Inflammatory macrophage treated with lipopolysaccharide for 4 hours (primary cell): ENCODE measurements around the gene COX7B.
A peak's percentile ranks its signal among the peaks of the same experiment; 100 is the strongest.
"Not testable (repeated sequence)": the region's sequence is repeated elsewhere in the genome, so short reads cannot be mapped to it uniquely, and the experiment has no call there.

Experiments used
- DNase-seq: peaks from one replicate; pipeline ENCODE4 v3.0.0-alpha.2; 2020

Gene COX7B, protein sequence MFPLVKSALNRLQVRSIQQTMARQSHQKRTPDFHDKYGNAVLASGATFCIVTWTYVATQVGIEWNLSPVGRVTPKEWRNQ

DNA sequence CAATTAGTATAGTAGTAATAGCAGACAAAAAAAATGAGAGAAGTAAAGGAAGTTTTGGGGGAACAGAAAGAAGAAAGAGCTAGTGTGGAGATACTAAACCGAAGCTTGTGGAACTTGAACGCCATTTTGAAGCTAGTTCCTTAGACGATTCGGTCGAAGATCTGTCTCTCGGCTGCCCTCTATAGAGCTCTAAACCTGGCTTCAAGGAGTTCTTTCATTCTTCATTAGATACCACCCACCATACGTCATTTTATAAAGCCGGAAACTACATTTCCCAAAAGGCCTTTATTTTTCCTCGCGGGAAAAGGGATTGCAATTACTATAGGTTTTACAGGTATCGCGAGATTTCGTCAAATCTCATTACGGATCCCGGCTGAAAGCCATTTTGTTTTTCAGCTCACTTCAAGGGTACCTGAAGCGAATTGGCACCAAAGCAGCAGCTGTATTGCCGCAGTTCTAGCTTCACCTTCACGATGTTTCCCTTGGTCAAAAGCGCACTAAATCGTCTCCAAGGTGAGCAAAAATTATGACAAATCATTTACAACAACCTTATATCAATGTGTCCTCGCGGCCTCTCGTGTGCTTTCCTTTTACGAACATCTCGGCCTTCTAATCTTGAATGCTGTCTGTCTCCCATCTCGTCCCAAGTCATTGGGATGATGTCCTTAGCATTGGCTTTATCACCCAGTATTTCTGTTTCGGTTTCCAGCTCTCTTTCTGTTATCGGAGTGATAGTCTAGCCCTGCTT lies at the start of gene COX7B:
Gene COX7B, plus strand, starts transcription at position 388 of the 748 bp plus-strand sequence. Its CDS starts 86 bp downstream, at position 474.
- peak; percentile 96 for DNase-seq

DNA sequence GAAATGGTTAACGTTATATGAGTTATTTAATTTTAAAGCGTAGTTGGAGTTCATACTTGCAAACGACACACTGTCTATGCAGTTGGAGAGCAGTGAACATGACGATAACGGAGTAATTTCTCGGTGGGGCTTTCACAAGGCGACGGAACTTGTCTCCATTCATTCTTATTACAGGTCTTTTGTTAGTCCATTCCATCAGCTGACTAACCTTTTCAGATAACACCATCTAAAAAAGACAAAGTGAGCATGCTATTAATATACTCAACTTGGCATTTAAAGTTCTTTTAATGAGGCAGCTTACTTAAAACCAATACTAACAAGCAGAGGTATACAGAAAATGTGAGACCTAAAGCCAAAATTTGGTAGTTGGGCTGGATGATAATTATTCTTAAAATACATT lies 23.9 kb upstream of the COX7B start:
- DNase-seq: no peak

DNA sequence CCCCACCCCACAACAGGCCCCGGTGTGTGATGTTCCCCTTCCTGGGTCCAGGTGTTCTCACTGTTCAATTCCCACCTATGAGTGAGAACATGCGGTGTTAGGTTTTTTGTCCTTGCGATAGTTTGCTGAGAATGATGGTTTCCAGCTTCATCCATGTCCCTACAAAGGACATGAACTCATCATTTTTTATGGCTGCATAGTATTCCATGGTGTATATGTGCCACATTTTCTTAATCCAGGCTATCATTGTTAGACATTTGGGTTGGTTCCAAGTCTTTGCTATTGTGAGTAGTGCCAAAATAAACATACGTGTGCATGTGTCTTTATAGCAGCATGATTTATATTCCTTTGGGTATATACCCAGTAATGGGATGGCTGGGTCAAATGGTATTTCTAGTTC lies 17.9 kb upstream of the COX7B start:
- DNase-seq: not testable (repeated sequence)

DNA sequence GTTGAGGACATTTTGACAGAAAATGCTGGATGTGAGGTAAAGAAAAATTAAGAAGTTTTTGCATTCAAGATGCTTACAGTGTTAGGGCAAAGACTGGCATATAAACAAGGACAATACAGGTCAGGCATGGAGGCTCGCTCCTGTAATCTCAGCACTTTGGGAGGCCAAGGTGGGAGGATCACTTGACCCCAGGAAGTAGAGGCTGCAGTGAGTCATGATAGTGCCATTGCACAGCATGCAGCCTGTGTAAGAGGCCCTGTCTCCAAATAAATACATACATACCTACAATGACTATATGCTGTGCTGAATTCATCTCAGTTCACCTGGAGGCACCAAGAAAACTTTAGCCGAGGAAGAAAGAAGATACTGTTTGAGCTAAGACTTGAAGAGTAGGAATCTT lies 6.4 kb upstream of the COX7B start:
- DNase-seq: no peak

DNA sequence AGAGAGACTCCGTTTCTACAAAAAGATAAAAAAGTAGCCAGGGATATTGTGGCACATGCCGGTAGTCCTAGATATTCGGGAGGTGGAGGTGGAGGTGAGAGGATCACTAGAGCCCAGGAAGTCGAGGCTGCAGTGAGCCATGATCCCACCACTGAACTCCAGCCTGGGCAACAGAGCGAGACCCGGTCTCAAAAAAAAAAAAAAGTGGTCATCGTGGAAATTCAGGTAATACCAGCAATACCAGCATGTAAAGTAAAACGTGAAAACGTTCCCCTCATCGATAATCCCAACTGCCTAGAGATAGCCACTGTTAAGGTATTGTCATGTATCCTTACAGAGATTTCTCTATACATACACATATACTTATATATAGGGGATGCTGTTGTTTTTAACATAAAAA lies 5.6 kb upstream of the COX7B start:
- DNase-seq: no peak

DNA sequence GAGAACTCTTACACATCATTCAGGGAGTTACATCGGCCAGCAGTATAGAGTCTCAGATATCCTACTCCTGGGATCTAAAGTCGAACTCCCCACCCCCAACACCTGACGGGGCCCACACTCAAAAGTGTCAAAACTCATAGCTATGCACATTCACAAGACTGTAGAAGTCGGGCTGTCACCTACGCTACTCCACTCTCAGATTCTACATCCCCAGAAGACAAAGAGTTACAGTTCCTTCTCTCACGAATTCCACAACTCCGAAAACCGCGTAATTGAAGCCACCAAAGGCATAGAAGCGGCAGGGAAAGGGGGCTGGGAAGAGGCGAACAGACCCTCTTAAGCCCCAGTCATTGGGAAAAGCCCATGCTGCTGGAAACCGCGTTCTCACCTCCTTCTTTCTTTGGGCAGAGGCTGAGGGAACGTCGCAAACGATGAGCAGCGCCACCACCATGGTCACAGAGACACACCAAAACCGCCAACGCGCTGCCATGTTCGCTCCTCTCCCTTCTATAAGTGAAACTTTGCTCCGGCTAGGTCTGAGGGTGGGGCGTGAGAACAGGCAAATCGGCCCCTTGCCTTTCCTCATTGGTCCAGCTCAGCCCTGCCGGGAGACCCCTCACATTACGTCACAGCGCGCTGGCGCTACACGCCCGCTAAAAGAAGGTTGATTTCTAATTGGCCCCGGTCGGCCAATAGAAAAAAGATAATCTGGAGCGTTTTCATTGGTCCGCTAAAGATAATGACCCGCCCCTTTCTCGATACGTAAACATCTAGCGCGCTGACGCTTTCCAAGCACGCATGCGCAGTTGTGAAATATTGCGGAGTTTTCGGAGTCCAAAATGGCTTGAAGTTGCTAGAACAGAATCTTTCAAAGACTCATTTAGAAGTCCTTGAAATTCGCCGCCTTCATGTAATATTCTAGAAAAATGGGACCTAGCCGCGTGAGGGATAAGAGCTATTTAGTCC lies 4.1 kb upstream of the COX7B start, which contains the start of gene MAGT1:
Gene MAGT1, minus strand, starts transcription at position 515 of the 966 bp plus-strand sequence. Its CDS starts 25 bp downstream, at position 490.
- DNase-seq: peak; percentile 95

DNA sequence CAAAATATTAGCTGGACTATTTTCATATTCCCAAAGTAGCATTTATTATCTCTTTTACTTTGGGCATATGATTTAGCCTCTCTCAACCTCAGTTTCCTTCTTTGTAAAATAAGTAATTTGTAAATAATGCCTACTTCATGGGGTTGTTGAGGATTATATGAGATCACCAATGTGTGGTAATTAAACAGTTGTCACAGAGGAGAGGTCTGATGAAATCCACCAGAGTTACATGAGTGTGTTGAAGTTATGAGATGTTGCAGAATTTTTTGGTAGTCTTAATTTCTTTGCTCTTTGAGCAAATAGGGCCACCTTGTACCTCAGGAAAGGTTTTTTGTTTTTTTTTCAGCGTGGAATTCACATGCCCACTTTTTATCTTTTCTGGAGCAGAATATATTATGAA lies 1.4 kb downstream of the COX7B start:
- DNase-seq: peak; percentile 78

DNA sequence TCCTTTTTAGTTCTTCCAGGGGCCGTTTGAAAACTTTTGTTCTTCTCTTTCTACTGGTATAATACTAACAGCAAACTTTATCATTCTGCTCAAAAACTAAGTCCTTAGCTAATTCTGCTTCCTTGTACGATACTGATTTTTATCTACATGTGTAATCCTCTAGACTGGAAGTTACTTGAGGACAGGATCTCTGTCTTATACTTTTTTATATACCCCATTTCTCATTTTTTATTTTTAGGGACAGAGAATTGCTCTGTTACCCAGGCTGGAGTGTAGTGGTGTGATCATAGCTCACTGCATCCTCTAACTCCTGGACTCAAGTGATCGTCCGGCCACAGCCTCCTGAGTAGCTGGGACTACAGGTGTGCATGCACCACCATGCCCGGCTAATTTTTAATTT lies 2.2 kb downstream of the COX7B start:
- no peak for DNase-seq

DNA sequence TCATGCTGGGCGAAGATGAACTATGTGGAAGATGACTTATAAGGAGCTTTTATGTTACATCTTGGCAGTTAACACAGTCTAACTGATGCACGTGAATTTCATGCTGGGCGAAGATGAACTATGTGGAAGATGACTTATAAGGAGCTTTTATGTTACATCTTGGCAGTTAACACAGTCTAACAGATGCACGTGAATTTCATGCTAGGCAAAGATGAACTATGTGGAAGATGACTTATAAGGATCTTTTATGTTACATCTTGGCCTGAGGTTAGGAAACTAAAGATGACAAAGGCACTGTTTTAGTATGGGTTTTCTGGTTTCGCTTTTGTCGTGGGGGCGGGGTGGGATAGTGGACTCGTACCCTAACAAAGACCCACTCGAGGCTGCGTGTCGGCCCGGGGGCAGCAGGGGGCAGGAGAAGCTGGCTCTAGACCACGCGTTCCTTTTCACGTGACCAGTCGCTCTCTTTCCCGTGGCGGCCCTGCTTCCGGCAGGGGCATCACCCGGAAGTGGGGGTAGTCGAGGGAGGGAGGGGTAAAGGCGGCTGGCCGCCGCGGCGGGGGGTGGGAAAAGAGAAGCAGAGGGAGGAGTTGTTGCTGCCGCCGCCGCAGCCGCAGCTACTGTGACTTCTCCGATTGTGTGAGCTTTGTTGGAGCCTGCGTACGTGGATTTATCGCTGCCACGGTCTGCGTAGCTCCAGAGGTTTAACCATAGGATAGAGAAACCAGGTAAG lies 11.0 kb downstream of the COX7B start, which contains the start of gene ATP7A:
Gene ATP7A, plus strand, starts transcription at position 586 of the 733 bp plus-strand sequence. CDS start 60,949 bp downstream, outside the sequence.
- DNase-seq: peak; percentile 93

DNA sequence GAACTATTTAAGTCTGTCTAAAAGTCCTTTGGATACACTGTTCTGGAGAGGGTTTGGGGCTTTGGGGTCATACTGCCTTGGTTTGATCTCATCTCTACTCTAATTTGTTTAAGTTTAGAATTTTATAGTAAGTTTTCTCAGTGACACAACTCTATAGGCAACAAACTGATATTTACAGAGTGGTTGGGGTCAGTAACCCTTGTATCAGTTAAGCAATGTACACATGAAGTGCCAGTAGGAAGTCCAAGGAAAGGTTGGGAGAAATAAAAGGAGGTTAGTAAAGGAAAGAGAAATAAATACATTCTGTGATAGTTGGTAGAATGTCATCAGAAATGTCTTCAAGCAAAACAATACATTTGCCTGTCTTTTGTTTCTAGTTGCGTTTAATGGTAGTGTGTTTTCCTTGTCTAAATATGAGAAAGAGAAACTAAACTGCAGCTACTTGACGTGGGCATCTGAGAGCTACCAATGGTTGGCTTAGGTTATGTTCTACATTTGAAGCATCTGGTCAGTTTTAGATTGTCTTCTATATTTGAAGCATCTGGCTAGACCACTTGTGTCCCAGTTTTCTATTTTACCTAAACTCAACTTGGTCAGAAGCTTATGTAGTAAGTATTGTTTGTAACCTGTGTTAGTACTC lies 18.1 kb downstream of the COX7B start:
- peak; percentile 33 for DNase-seq

DNA sequence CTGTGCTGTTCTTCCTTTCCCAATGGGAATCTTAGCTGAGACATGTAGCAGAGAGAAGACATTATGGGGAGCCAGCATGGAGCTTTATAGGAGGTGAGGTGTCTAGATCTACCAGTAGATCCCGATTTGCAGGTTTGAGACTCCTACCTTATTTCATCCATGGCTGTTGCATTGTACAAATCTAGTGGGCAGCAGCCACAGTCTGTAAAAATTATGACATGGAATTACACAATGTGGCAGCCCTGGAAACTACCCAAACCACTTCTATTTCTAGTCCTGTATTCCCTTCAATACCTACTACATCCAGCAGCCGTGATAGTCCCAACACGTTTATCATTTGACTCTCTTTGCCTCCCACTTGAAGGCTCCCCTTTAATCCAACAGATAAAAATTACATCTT lies 19.3 kb downstream of the COX7B start:
- DNase-seq: peak; percentile 50

DNA sequence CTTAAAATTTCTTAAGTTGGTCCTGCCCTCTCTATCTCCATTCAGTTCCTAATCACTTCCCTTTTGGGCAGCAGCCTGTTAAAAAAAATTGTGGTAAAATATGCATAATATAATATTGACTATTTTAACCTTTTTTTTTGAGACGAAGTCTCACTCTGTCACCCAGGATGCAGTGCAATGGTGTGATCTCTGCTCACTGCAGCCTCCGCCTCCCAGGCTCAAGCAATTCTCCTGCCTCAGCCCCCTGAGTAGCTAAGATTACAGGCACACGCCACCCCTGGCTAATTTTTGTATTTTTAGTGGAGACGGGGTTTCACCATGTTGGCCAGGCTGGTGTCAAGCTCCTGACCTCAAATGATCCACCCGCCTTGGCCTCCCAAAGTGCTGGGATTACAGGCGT lies 20.1 kb downstream of the COX7B start:
- not testable (repeated sequence) for DNase-seq

DNA sequence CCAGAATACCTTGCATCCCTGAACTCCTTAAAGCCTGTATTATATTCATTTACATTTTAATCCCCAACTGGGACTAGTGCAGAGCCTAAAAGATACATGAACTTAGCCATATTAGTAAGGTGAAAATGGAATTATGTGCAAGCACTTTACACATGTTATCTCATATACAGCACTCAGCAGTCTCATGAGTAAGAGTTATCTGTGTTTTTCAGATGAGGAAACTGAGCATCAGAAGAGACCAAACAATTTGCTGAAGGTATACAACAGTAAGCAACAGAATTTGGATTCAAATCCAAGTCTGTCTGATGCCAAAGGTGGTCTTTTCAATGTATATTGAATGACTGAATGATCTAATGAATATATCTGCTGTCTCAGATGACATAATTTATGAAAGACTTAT lies 23.5 kb downstream of the COX7B start:
- no peak for DNase-seq

DNA sequence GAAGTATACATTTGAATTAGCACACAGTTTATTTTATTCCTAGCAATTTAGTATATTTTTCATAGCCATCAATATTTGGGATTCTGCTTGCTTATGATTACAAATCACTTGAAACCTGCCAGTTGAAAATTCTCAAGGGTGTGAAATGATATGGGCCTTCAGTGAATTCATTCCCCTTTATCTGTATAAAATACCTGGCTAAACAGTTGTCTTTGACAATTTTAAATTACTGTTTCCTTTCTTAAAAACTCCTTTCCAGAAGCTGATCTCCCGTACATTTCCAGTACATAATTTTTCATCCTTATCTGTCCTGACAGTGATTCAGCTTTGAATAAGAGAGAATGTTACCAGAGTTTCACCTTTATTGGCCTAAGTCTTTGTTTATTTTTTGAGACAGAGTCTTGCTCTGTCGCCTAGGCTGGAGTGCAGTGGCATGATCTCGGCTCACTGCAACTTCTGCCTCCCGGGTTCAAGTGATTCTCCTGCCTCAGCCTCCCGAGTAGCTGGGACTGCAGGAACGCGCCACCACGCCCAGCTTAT lies 25.1 kb downstream of the COX7B start:
- DNase-seq: no peak

DNA sequence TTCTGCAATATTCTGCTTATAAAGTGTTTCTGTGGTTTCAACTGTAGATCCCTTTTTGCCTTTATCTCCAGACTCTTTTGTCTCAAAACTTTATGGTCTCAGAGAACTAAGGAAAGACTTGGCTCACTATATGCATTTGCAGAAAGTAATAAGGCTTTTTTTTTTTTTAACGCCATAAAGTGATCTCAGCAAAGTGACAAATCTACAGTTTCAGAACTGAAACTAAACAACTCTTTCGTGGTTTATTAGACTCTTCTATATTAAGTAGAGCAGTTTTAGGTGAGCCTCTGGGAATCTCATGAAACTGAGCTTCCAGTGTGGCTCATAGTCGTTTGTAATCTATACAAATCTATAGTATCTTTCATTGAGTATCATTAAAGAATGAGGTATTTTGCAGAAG lies 26.5 kb downstream of the COX7B start:
- no peak for DNase-seq

DNA sequence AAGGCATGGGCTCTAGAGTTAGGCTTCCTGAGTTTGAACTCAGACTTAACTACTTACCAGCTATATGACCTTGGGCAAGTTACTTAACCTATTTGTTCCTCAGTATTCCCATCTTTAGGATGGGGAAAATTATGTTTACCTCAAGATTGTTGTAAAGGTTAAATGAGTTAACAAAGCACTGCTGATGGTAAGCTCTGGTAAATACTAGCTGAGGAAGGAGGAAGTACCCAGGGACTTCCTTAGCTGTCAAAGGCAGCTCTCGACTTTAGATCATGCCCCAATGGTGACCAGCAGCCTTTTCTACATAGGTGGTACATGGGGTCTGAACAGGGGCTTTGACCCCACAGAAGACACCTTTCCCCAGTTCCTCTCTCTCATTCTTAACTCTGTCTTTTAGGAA lies 31.3 kb downstream of the COX7B start:
- no peak for DNase-seq

DNA sequence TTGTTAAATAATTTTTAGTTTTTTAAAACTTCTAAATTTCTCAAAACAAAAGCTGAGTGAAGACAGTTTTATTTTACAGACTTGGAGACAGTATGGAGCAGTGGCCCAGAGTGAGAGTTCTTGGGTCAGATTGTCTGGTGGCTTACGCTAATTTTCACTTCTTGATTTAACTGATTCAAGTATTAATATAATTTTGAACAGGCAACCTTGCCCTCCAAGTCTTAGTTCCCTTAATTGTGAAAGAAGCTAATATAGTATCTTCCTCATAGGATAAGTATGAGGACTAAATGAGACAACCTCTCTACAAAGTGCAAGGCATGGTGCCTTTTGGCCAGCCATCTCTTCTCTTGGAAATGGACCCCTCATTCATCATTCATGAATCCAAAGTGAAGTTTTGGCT lies 36.6 kb downstream of the COX7B start:
- DNase-seq: peak; percentile 44

DNA sequence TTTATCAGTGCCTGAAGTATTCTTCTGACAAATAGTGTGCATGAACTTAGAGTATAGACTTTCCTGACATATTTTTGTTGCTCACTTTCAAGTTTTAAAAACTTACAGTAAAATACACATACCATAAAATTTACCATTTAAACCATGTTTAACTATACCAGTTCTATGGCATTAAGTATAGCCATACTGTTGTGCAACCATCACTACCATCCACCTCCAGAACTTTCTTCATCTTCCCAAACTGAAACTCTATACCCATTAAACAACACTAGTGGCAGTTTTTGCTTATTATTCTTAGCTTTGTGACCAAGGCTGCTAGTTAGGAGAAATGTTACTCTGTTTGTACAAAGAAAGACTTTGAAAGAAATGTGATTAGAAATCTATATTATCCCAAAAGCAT lies 37.0 kb downstream of the COX7B start:
- DNase-seq: no peak

DNA sequence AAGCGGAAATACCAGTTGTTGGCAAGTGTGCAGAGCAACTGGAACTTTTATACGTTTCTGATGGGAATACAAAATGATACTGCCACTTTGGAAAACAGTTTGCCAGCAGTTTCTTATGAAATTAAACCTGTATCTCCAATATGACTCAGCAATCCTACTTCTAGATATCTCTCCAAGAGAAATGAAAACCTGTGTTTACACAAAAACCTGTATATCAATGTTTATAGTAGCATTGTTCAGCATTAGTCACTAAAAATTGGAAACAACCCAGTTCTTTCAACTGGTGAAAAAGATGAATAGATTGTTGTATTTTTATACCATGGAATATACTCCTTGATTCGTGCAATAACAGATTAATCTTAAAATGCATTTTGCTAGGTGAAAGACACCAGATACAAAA lies 38.0 kb downstream of the COX7B start:
- DNase-seq: no peak

DNA sequence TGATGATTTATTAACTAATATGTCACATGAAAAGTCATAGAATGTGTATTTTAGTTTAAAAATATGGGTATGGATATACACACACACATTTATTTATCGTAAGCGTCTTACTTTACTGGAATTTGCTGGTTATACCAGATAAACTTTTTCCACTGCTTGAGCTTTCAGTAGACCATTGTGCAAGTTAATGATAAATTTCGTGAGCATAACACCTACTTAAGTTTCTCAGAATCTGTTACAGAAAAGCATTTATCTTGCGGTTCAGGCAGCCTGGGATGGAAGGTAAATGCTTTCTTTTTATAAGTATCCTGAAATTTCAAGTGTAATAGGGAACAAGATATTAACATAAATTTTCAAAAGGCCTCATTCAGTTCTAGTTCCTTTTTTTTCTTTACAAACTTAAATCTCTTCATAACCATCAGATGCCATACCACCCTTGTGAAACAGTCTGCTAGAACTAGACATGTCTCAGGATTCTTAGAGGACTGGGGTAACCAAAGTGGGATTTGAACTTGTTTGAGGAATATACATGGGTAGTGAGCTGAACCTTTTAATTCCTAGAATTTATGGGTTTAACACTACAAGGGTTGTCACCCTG lies 38.9 kb downstream of the COX7B start:
- DNase-seq: peak; percentile 46

DNA sequence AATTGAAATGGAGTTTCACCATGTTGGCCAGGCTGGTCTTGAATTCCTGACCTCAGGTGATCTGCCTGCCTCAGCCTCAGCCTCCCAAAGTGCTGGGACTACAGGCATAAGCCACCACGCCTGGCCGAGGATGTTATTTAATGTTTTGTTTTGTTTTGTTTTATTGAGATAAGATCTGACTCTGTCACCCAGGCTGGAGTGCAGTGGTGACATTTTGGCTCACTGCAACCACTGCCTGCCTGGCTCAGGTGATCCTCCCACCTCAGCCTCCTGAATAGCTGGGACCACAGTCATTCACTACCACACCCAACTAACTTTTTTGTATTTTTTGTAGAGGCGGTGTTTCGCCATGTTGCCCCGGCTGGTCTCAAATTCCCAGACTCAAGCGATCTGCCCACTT lies 45.8 kb downstream of the COX7B start:
- DNase-seq: not testable (repeated sequence)
